ENCODE data around the gene EPHA2. TPM values are rescaled to one million over a fixed set of nuclear protein-coding genes. Genes with fewer than 3 reads are reported as not detected.

Gene EPHA2
- total RNA-seq, 1 experiment from 2014 or later: 248 TPM

DNA sequence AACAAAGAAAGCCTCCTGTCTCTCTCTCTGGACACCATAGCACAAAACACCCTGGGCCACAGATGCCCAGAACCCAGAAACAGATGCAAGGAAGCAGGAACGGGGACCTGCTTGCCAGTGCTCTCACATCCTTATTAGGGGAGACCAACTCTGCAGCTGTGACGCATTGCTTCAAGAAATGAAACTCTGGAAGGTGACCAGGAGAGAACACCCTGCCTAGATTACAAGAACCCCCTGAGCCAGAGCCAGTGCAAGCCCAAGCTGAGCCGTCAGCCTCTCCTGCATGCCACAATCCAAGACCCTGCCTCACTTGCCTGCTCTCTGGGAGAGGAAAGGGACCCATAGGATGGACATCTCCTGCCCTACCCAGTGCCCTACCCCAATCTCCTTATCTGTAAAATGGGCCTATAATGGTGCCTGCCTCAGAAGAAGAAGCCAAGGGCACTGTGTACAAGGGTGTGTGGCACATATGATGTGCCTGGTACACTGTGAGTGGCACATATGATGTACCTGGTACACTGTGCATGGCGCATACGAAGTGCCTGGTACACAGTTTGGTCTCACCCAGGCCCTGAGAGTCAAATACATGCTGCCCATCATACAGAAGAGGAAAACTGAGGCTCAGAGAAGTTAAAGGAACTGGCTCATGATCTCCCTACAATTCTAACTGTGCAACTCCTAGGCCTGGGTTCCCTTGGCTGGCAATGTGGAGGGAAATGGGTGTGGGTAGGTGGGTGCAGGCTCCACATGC is 65.6 kb downstream of the EPHA2 start:
- H3K4me1 Mint-ChIP-seq (ENCODE audit: insufficient read depth, unreplicated experiment): peaks cover 6% of the 10 kb centered on the region
- H3K4me3 Mint-ChIP-seq (ENCODE audit: unreplicated experiment): no peak overlapping the region
- no TSS peak for BruUV-seq (replicated peaks)
- intact Hi-C loops (cut with micrococcal nuclease): no loop called here
- DNase-seq (ENCODE audit: unreplicated experiment): no peak
- peaks cover 8% of the 10 kb centered on the region for H3K27me3 Mint-ChIP-seq (ENCODE audit: insufficient read depth, unreplicated experiment)
- H3K9me3 Mint-ChIP-seq (ENCODE audit: unreplicated experiment): no peaks in the 10 kb centered on the region
- H3K36me3 Mint-ChIP-seq (ENCODE audit: insufficient read depth, unreplicated experiment): peaks cover 5% of the 10 kb centered on the region
- H3K27ac Mint-ChIP-seq (ENCODE audit: low read depth, unreplicated experiment): no peak overlapping the region
- TF ChIP-seq, protein P1, sequence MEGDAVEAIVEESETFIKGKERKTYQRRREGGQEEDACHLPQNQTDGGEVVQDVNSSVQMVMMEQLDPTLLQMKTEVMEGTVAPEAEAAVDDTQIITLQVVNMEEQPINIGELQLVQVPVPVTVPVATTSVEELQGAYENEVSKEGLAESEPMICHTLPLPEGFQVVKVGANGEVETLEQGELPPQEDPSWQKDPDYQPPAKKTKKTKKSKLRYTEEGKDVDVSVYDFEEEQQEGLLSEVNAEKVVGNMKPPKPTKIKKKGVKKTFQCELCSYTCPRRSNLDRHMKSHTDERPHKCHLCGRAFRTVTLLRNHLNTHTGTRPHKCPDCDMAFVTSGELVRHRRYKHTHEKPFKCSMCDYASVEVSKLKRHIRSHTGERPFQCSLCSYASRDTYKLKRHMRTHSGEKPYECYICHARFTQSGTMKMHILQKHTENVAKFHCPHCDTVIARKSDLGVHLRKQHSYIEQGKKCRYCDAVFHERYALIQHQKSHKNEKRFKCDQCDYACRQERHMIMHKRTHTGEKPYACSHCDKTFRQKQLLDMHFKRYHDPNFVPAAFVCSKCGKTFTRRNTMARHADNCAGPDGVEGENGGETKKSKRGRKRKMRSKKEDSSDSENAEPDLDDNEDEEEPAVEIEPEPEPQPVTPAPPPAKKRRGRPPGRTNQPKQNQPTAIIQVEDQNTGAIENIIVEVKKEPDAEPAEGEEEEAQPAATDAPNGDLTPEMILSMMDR (IDR thresholded peaks at IDR 0.05; ENCODE audit: unreplicated experiment): no peak
- CTCF ChIA-PET: no interaction called here
- POLR2A ChIA-PET: interaction anchor here (0.6 kb wide), 1 partner anchor 360 kb away, joined by 3 read pairs; no protein-coding TSS in a partner anchor

DNA sequence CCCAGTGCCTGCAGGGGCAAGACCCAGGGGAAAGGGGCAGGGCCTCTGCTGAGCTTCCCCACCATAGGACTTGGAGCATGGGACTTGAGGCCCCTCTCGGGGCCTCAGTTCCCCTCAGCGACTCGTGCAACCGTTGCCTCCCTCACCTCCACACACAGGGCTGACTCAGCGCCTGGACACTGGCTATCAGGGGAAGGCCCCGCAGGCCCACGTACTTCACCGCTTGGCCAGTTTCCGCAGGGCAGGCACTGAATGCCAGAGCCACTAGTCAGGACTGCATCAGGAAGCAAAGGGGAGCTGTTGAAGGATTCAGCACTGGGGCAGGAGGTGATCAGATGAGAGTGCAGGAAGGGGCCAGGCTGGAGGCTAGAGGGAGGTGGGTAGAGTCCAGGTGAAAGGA is 66.9 kb downstream of the EPHA2 start:
- no peak overlapping the region for H3K27ac Mint-ChIP-seq (ENCODE audit: low read depth, unreplicated experiment)
- no peak overlapping the region for H3K4me3 Mint-ChIP-seq (ENCODE audit: unreplicated experiment)

DNA sequence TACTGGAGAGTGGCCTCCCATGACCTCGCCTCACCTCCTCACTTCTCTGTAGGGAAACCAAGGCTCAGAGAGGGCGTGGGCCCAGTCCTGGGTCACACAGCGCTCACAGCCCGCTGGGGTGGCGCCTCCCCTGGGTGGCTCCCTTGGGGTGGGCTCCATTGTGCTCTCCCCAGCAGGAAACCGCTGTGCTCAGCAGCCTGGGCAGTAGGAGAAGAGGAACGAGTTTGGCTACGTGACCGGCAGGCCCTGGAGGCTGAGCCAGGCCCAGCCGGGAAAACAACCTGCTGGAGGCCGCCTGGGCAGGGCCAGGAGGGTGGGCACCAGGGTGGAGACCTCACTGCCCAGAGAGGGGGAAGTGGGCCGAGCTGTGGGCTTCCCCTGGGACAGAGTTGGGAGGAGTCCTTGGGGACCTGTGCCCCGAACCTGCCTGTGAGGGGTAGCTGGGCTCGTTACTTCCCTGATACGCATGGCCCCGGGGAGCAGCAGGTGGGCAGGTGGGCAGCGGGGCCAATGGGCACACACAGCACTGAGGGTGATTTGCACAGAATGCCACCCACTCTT is 67.4 kb downstream of the EPHA2 start:
- intact Hi-C loops (cut with micrococcal nuclease): no loop called here
- no peak overlapping the region for H3K4me3 Mint-ChIP-seq (ENCODE audit: unreplicated experiment)
- POLR2A ChIA-PET: interaction anchor here (0.6 kb wide), 1 partner anchor 722 kb away, joined by 3 read pairs; no protein-coding TSS in a partner anchor

More for the DNA sequence above, 66.9 kb downstream of the EPHA2 start:
- peaks cover 6% of the 10 kb centered on the region for H3K4me1 Mint-ChIP-seq (ENCODE audit: insufficient read depth, unreplicated experiment)
- no TSS peak for BruUV-seq (replicated peaks)
- H3K36me3 Mint-ChIP-seq (ENCODE audit: insufficient read depth, unreplicated experiment): peaks cover 5% of the 10 kb centered on the region
- peak; percentile 72 for DNase-seq (ENCODE audit: unreplicated experiment)
- ChIA-PET CTCF (interaction anchor here (2.1 kb wide), 1 partner anchor 9 kb away, joined by 9 read pairs; no protein-coding TSS in a partner anchor), POLR2A (interaction anchor here (0.6 kb wide), 1 partner anchor 232 kb away, joined by 3 read pairs; no protein-coding TSS in a partner anchor)
- TF ChIP-seq, protein P1 (IDR thresholded peaks at IDR 0.05; ENCODE audit: unreplicated experiment): no peak
- H3K9me3 Mint-ChIP-seq (ENCODE audit: unreplicated experiment): no peaks in the 10 kb centered on the region
- intact Hi-C loops (cut with micrococcal nuclease): no loop called here
- no peaks in the 10 kb centered on the region for H3K27me3 Mint-ChIP-seq (ENCODE audit: insufficient read depth, unreplicated experiment)

DNA sequence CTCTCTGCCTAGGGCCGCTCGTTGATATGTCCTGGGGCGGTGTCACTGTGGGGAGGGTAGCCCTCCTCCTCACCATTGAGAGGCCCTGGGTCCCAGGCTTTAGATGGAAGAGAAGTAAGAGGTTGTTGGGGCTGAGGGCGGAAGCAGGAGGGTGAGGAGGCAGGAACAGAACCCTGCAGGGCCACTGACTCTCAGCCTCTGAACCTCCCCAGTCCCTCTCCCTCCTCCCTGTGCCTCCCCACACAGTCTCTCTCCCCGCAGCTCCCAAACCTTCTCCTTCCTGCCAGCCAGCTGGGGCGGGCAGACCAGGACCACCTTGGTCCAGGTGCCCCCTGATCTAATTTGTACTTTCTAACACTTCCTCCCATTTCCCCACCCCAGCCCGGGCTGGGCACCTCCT is 68.1 kb downstream of the EPHA2 start:
- TF ChIP-seq, protein P1 (IDR thresholded peaks at IDR 0.05; ENCODE audit: unreplicated experiment): no peak
- H3K36me3 Mint-ChIP-seq (ENCODE audit: insufficient read depth, unreplicated experiment): peaks cover 5% of the 10 kb centered on the region
- H3K27ac Mint-ChIP-seq (ENCODE audit: low read depth, unreplicated experiment): peak overlapping the region; percentile 49
- DNase-seq (ENCODE audit: unreplicated experiment): no peak
- ChIA-PET POLR2A (no interaction called here), CTCF (interaction anchor here (0.6 to 2.1 kb wide), 3 partner anchors 8 to 17 kb away, joined by 3 to 9 read pairs (median 3); partner anchors contain the start of gene FAM131C)
- BruUV-seq (replicated peaks): no TSS peak
- intact Hi-C loops (cut with micrococcal nuclease): no loop called here
- no peaks in the 10 kb centered on the region for H3K27me3 Mint-ChIP-seq (ENCODE audit: insufficient read depth, unreplicated experiment)
- no peak overlapping the region for H3K4me3 Mint-ChIP-seq (ENCODE audit: unreplicated experiment)
- peaks cover 6% of the 10 kb centered on the region for H3K4me1 Mint-ChIP-seq (ENCODE audit: insufficient read depth, unreplicated experiment)
- H3K9me3 Mint-ChIP-seq (ENCODE audit: unreplicated experiment): no peaks in the 10 kb centered on the region

More for the DNA sequence above, 67.4 kb downstream of the EPHA2 start:
- CTCF ChIA-PET: interaction anchor here (1.2 to 2.1 kb wide), 2 partner anchors 9 to 16 kb away, joined by 3 to 9 read pairs; no protein-coding TSS in a partner anchor
- no TSS peak for BruUV-seq (replicated peaks)
- TF ChIP-seq, protein P1 (IDR thresholded peaks at IDR 0.05; ENCODE audit: unreplicated experiment): no peak
- Mint-ChIP-seq H3K36me3 (ENCODE audit: insufficient read depth, unreplicated experiment) (peaks cover 5% of the 10 kb centered on the region), H3K4me1 (ENCODE audit: insufficient read depth, unreplicated experiment) (peaks cover 6% of the 10 kb centered on the region), H3K27ac (ENCODE audit: low read depth, unreplicated experiment) (peak overlapping the region; percentile 49), H3K27me3 (ENCODE audit: insufficient read depth, unreplicated experiment) (no peaks in the 10 kb centered on the region), H3K9me3 (ENCODE audit: unreplicated experiment) (no peaks in the 10 kb centered on the region)
- no peak for DNase-seq (ENCODE audit: unreplicated experiment)

All from MCF 10A (cell line).